T-helper 2 cell treated with Interferon-gamma antibody and Interleukin-4, amounts not matched to agents 100 ng/mL and 5 ng/mL, for 36 hours (primary cell): ENCODE data around the gene LRRC72. TPM values are rescaled to one million over a fixed set of nuclear protein-coding genes. Genes with fewer than 3 reads are reported as not detected.
"Not testable (repeated sequence)": the region's sequence is repeated elsewhere in the genome, so short reads cannot be mapped to it uniquely, and the experiment has no call there.

Source experiments
- intact Hi-C: fragments of 100-400 bp; cut with micrococcal nuclease; formaldehyde crosslinking; loops from one replicate; pipeline ENCODE4 v1.15.1; 2023
- total RNA-seq: library from RNA; stranded (reverse); gene quantifications from 2 replicates; pipeline ENCODE4 v1.2.3, GENCODE V29; 2022

The LRRC72 gene
- total RNA-seq, 1 donor from 2014 or later: not detected

DNA sequence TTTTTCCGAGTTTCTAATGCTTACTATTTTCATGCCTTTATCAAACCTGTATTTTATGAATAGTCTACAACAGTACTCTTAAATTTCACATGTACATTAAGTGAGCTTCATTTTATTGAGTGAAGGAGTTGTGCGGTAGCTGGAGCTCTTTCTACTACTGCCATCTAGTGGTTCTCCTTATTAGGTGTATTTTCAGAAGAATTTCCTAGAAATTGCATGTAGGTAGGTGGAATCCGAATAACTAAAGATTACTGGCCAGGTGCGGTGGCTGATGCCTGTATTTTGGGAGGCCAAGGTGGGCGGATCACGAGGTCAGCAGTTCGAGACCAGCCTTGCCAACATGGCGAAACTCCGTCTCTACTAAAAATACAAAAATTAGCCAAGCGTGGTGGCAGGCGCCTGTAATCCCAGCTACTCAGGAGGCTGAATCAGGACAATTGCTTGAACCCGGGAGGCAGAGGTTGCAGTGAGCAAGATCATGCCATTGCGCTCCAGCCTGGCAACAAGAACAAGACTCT lies 38.3 kb downstream of the LRRC72 start:
- intact Hi-C loops: loop anchor here (1.0 to 10.0 kb wide), 5 partner anchors 133 to 487 kb away; no protein-coding TSS in a partner anchor

DNA sequence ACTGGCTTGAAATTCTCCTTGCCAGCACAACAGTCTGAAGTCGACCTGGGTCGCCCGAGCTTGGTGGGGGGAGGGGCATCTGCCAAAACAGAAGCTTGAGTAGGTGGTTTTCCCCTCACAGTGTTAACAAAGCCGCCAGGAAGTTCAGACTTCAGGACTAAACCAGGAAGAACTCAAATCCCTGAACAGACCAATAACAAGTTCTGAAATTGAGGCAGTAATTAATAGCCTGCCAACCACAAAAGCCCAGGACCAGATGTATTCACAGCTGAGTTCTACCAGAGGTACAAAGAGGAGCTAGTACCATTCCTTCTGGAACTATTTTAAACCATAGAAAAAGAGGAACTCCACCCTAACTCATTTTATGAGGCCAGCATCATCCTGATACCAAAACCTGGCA lies 45.3 kb downstream of the LRRC72 start:
- intact Hi-C loops: no loop called here

DNA sequence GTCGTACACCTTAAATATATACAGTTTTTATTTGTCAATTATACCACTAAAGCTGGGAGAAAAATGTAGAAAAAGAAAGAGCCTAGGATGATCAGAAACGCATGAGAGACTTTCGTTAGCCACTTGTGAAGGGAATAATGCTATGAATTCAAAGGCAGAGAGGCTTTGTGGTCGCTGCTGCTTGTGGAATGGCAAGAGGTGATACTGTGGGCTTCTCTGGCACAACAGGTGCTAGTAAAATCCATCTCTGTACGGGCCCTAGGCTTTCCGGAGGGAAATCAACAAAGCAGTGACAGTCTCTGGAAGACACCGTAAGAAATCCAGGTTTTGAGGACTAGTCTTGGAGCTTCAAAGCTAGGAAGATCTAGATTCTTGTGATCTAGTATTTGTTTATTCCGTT lies 52.6 kb downstream of the LRRC72 start:
- intact Hi-C loops: no loop called here

DNA sequence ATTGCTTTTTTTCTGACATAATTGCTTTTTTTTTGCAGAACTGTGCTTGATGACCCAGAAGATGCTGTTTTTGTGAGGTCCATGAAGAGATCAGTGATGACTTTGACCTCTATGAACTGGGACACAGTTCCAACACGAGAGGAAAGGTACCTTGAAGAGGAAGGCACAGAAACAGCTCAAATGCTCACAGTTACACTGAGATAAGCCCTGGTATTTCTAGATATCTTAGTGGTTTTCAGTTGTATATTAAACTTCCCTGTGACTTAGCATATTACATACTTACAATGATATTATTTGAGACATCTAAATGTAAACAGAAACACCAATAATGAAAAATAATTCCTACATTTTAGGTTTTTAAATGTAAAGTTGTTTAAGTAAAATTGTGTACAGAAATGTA lies 54.7 kb downstream of the LRRC72 start:
- intact Hi-C loops: no loop called here

DNA sequence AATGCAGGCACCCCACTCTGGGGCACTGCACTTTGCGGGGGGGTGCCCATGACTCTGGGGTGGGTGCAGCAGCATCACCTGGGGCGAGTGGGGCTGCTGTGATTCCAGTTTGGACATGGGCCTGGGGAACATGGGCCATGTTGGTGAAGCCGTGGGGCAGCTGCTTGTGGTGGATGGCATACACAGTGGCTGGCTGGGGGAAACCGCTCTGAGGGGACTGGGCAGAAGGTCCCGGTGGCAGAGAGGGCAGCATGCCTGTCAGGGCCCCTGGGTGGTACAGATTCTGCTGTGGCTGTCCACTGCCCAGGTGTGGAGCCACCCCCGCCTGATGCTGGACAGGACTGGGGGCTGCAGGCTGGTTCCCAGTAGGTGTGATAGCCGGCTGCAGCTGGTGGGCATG lies 57.2 kb downstream of the LRRC72 start:
- intact Hi-C loops: no loop called here

DNA sequence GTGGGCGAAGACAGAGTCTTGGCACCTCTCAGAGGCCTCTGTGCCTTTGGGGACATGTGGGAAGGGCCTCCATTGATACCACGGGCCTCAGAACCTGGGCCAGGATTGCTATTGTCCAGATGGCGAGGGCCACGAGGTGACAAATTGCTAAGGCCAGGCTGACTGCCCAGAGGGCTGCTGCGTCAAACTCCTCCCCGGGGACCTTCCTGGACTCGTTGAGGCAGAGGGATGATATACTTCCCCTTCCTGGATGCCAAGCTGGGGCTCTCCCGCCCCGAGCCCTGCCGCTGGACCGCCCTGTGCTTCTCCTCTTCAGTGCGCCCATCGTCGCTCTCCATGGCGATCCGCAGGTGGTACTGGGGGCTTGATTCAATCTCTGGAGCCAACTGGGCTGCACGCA lies 58.9 kb downstream of the LRRC72 start:
- intact Hi-C loops: no loop called here

DNA sequence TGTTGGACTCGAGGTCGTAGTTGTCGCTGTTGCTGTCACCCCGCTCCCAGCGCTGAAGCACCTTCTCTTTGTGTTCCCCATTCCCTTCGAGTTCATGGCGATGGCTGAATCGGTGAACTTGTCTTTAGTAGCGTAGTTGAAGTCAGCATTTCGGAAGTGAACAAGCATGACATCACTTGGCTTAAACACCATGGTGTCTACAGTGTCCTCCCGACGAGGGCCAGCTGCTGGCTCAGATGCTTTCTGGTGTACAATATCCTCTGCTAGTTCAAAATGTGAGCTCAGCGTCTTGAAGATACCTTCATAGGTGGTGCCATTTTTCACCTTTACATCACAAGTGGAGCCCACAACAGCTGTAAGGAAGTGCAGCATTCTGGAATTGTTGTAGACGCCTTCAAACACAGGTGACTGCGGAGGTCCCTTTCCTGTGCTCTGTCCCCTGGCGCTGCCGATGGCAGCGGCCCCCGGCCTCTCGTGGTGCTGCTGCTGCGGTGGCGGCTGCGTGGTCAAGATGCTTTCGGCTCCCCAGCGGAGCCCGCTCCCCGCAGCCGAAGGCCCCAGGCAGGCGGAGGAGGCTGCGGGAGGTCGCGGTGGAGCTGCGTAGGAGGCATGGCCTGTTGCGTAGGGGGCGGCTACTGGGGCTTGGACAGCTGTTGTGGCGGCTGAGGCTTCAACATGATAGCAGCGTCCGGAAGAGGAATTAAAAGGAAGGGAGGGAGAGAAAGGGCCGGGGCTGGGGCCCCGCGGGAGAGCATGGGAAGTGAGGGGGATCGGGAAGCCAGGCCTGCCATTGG lies 59.7 kb downstream of the LRRC72 start:
- intact Hi-C loops: no loop called here

DNA sequence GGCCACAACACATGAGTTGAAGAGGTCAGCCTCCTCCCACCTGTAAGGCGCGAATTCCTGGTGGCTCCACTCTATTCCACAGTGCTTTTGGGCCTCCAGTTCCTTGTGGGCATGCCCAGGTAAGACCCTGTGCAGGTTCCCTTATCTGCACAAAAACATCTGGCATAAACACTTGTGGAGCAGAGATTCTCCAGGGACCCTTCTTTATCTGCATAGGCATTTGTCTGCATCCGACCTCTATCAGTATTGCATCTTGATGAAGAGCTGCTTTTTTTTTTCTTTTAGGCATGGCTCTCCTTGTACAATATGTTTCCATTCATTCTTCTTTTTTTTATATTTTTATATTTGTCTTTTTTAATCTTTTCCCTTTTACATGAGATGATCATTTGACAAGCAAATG lies 60.5 kb downstream of the LRRC72 start:
- intact Hi-C loops: no loop called here

DNA sequence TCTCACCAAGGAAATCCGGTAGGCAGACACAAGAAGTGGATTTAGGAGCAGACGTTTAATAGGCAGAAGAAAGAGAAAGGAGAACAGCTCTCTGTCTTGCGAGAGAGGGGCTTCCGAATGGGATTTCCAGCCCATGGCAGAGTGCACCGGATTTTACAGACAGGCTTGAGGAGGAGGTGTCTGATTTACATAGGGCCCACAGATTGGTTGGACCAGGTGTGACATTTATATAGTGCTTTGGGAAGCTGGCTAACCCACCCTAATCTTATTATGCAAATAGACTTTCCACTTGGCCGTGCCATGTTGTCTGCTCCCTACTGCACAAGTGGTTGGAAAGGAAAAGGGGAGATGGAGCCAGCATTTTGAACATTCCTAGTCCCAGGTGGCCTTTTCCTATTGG lies 61.2 kb downstream of the LRRC72 start:
- intact Hi-C loops: no loop called here

DNA sequence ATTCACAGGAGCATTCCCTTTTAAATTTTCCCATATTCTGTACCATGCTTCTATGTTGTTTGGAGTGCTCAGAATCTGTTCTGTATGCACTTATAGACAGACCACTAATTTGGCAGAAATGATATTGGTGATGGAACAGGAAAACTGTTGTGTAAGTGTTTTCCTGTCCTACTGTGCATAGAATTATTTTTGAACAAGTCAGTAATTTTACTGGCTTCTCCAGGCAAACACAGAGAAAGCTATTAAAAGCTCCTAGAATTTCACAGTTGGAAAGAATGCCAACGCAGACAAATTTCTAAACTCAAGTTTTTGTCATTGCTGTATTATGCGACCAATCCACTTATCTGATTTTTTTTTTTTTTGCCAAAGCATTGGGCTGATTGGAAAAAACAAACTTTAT lies 63.3 kb downstream of the LRRC72 start:
- intact Hi-C loops: no loop called here

DNA sequence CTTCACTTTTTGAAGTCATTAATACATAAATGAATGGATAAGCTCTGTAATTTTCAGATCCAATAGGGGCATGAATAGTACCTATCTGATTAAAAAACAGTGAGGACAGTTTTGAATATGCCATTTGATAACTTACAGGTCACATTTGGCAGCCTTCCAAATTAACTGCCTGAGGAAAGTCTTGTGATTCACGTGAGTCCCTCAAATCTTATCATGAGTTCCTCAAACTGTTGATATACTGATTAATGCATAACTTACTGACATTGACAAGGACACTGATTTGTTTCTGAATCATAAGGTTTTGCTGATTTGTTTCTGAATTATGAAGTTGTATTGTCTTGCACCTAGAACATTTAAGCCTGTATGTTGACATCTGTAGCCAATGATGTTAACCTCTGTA lies 63.8 kb downstream of the LRRC72 start:
- intact Hi-C loops: no loop called here

DNA sequence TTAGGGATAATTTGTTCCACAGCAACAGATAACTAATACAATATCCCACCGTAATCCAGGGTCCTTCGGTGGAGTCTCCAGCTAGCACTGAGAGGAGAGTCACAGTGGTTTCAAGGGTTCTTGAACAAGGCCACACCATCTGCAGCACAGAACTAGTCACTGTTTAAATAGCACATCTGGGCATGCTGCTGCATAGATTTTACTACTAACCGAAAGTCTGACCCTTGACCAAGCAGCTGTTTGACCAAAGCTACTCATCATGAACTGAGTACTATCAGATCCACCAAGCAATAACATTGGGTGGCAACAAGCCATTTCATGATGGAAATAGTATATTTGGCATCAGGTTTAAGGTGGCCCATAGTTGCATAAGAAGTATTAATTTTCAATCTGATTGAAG lies 65.8 kb downstream of the LRRC72 start:
- intact Hi-C loops: no loop called here

DNA sequence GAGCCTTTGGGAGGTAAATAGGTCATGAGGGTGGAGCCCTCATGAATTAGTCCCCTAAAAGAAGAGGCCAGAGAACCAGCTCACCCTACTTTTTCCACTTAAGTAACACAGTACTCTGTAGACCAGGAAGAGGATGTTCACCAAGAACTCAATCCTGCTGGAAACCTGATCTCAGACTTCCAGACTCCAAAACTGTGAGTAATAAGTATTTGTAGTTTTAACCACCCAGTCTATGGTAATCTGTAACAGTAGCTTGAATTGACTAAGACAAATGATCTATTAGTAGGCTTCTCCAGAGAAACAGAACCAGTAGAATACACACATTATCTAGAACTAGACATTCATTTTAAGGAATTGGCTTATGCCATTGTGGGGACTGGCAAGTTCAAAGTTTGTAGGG lies 67.4 kb downstream of the LRRC72 start:
- intact Hi-C loops: no loop called here

DNA sequence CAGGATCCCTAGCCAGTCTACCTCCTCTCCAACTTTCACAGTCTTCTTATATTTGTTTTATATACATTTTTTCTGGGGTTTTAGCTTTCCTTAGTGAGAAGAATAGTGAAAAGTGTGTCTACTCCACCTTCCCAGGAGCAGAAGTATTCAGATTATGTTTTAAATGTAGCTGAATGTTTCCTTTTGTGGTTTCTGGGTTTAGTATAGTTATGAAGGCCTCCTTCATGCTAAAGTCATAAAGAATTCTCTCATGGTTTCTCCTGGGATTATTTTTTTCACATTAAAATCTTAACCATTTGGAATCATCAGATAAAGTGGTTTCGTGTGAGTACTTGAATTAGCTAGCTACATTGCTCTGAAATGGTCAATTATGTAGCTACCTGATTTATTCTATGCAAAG lies 68.1 kb downstream of the LRRC72 start:
- intact Hi-C loops: no loop called here

DNA sequence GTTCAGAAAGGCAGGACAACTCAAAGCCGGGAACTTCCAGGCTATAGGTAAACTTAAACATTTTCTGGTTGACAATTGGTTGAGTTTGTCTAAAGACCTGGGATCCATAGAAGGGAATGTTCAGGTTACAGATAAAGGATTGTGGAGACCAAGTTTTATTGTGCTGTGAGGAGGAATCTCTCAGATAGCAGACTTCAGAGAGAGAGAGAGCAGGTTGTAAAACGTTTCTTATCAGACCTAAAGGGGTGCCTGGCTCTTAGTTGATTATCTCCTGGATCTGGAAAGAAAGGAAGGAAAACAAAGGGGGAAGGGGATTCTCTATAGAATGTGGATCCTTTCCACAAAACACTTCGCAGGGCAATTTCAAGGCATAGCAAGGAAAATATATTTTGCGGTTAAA lies 69.0 kb downstream of the LRRC72 start:
- intact Hi-C loops: not testable (repeated sequence)

DNA sequence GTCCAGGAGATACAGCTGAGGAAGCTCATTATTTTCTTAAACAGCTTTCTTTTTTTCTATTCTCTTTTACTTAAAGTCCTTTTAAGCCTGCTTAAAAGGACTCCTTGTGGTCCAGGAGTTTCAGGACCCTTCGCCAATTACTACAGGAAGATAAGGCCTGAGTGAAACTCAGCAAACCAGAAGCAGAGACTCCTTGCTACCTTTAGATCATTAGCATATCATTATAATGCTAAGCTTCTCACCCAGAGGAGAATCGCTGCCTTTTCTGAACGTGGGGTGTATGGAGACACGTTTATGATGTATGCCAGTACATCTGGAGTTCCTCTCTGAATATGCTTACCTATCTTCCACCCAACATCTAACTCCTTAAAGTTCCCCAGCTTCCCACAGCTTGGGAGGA lies 71.4 kb downstream of the LRRC72 start:
- intact Hi-C loops: no loop called here

DNA sequence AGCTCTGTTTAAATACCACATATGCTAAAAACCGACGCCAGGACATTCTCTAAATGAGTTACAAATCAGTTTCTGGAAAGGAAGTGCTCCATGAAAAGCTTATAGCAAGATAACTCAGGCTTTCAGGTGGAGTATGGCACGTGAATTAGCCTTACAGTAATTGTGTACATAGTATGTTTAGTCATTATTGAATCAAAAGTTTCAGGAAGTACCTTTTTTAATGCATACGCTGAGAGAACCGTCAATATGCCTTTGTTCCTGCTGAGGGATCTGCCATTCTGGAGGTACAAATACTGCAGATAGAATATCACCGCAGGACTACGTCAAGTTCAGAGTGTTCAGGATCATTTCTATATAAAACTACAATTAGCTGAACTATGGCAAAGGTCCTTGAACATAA lies 73.2 kb downstream of the LRRC72 start:
- intact Hi-C loops: no loop called here

DNA sequence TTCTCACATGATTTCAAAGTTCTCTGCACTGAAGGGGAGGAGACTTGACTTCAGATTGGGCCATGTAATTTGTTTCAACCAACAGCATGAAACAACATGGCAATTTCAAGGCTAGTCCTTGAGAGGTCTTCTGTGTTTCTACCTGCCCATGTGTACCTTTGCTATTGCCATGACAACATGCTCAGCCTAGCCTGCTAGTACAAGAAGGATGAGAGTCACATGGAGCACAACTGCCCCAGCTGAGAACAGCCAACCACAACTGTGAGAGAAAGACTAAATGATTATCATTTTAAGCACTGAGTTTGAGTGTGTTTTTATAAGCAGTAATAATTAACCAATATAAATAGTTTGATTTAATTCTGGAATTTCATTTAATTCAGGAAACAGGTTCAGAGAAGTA lies 77.0 kb downstream of the LRRC72 start:
- intact Hi-C loops: no loop called here

DNA sequence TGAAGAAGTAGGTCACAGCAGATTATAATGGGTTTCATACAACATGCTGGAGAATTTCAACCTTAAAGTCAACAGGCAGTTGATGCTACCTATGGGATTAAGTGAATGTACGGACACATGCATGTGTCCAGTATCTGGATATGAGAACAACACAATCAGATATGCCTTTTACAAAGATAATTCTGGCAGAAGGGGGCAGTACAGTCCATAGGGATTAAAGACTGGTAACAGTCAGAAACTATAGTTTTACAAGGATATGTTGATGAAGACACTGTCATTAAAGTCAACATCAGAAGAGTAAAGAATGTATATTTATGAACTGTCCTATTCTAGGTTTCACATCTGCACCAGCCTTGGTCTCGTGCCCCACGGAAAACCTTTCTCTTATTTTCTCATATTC lies 77.4 kb downstream of the LRRC72 start:
- intact Hi-C loops: no loop called here

DNA sequence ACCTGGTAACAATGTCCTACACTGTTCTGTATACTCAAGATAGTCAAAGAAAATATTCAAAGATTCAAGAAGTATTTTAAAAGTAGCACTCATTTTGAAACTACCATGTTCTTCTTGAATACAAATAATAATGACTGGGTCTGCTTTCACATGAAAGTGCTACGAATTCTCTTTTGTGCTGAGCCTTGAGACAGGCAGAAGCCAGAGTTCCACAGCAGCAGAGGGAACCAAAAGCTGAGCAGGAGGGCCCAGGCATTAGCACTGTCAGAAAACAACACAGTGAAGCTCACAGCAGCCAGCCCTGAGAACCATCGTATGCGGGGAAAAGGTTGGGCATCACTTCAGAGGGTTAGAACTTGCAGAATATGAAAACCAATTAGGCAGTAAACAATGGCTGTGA lies 80.1 kb downstream of the LRRC72 start:
- intact Hi-C loops: no loop called here

DNA sequence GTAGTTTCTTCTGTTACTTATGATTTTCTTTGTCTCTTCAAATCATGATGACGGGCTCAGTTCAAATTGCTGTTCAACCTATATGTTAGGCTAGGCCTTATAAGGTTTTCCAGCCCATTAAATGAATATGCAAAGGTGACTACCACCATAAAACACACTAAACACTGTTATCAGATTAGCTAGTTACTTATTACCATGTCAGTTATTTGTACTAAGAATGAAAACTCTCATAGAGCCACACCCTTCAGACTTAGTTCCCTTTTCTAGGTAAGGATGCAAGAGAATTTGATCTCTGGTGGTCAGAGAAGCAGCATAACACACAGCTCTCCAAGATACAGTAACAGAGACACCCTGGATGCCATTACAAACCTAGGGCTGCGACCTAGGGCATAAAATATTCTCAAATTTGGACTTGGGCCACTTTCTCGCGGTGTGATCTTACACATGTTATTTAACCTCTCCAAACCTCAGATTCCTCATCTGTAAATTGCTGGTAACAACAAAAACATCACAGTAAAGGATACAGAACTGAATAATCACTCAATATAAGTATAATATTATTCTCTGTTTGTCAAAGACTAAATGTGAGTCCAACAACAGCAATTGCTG lies 83.3 kb downstream of the LRRC72 start:
- intact Hi-C loops: no loop called here

DNA sequence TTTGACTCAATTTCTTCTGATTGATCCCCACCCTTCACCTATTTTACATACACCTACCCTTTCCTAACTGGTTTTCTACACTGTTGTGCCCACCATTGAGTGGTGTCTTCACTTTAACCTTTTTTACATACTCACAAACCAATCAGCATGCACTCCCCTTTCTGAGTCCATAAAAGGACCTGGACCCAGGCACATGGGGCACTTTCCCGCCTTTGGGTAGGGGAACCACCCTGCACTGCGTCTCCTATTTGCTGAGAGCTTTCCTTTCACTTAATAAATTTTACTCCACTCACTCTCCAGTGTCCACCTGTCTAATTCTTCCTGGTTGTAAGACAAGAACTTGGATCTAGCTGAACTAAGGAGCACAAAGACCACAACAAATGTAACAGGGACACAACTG lies 85.1 kb downstream of the LRRC72 start:
- intact Hi-C loops: no loop called here

DNA sequence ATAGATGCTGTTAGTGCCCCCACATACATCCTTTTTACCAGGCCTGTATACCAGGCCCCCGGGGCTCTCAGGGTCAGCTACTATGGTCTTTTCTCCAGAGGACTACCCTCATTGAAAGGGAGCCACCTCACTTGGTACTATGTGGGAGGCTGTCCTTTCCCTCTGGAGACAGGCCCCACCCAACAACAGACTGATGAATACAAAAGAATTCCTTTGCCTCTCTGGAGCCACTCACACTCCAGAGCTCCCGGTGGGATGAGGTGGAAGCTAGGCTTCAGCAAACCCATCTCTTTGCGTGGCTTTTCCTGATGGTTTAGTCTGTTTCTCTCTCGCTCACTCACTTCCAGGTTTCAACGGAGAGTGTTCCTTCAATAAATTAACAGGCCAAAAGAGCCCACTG lies 88.6 kb downstream of the LRRC72 start:
- intact Hi-C loops: no loop called here
